Activated T-cell treated with anti-CD3 and anti-CD28 coated beads for 48 hours (primary cell): ENCODE results near the gene SH3PXD2A.
A peak's percentile ranks its signal among the peaks of the same experiment; 100 is the strongest.
"Not testable (repeated sequence)": the region's sequence is repeated elsewhere in the genome, so short reads cannot be mapped to it uniquely, and the experiment has no call there.

ENCODE experiments used
- DNase-seq: peaks from one replicate; pipeline ENCODE4 v3.0.0-alpha.2; 2020; ENCODE audit warnings: low read depth

Gene SH3PXD2A

DNA sequence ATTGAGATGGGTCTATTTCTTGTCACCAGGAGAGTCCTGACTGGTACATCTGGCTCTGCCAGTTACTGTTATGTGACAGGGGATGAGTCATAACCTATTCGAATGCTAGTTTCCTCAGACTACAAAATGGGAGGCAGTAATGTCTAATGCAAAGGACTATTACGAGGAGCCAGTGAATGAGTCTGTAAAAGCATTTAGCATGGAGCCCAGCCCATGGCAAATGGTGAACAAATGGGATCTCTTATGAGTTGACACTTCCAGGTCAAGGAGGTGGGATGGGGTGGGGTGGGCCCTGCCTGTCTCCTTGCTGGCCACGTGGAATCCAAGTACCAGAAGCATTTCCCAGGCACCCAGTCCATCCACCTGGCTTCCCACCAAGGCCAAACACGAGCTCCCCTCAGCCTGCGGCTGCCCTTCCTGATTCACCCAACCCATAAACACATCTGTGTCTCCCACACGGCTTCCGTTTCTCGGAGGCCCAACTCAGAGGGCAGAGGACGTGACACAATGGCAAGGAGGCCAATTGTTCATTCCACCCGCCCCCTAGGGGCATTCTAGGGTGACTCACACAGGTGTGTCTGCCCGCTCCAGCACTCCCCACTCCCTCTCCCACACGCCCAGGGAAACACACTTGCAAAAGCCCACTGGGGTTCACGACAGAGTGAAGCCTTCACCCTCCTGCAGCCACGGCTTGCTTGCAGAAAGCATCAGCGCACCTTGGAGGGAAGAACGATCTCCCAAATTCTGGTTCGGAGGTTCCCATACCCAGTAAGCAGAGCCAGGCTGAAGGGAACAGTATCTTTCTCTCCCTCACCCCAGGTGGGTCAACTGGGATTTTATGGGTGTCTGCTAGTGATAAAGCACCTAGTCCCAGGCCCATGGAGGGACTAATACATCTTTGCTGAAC lies 109.8 kb downstream of the SH3PXD2A start:
- peak; percentile 52 for DNase-seq

DNA sequence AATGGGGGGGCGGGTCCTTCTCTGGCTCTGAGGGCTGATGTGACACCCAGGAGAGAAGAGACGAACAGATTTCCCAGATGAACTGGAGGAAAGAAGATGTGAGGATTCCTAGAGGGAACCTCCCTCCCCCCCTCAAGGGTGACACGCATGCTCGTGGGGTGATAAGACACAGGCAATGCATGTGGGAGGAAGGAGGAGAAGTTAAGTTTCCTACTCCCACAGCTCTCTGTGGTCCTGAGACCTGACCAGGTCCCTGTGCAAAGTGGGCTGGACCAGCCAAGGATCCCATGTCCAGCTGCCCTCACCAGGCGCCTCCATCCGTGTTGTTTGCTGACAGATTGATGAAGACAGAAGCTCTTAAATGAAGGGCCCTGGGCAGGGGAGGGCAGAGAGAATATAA lies 112.6 kb downstream of the SH3PXD2A start:
- DNase-seq, result no peak

DNA sequence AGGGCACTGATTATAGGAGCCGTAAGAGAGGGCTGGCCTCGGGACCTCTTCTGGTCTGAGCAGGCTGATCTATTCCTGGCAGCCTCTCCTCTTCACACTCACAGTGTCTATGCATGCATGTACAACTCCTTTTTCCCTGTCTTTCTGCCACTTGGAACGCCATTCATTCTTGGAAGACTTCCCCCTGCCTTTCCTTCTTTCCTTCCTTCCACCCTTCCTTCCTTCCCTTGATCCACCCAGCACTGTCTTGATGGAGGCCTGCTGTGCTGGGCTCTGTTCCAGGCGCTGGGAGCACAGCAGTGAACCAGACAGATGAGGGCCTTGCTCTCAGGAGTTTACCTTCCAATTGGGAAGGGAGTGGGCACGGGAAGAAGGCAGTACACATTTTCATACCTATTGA lies 114.8 kb downstream of the SH3PXD2A start:
- DNase-seq, result no peak

DNA sequence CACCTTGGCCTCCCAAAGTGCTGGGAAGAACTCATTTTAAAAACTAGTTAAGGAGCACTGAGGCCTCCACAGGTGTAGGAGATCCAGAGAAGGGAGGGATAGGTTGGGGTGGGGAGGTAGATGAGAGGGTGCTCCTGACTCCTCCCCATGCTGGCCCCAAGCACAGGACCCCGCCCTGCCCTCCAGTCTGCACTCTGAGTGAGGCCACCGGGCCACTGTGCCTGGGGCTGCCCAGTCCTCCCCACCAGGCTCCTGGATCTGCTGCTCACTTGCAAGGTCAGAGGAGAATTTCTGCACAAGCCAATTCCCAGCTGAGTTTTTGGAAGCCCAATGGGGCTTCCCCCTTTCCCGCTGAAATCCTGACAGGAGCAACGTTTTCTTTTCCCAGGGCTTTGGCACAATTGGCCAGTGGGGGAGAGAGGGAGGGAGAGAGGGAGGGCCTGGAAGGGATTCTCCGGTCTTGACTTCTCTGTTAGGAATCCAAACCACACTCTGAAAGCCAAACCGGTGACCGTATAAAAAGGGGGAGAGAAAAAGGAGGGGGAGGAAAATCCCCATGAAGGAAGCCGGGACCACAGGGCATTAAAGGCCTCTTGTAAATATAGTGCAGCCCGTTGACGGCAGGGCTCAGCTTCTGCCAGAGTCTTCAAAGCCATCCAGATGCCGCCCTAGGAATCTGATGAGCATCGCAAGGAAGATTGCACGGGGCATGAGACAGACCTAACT lies 116.2 kb downstream of the SH3PXD2A start:
- DNase-seq, result no peak

DNA sequence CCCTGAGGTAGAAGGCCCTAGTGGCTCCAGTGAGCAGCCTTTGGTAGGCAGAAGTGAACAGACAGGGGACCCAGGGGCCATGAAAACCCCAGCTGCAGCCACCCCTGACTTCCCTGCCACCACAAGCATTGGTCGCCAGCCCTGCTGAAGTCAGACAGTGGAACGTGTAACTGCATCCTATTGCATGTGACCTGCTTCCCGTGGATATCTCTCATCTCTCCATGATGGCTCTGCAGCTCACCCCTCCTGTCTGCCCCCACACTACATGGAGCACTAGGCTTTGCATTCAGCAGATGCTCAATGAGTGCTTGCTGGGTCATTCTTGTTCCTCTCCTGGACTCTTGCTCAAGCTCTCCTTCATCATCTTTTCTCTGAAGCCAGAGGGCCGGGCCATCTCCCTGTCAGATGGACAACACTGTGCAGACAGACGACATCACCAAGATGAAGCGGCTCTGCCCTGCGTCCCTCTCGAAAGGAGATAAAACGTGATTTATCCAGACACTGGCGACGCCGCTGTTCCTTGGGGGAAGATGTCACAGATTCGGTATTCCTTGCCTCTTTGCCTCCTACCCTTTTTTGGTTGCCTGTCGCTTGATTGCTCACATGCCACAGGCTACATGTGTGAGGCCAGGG lies 117.5 kb downstream of the SH3PXD2A start:
- DNase-seq, result no peak

DNA sequence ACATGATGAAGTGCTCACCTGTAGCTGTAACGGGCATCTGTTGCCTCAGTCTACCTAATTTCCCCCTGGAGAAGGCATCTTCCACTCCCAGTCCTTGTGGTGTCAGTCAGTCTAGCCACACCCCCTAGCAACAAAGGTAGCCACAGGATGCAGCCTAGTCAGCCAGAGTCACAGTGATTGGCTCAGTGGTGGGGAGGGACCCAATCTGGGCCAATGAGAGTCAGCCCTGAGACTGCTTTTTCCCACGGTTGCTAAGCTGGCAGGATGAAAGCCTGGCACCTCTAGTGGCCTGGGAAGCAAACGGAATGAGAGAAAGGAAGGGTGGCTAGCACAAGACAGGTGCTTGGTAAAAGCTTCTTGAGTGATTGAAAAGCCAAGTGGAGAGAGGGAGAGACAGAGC lies 118.6 kb downstream of the SH3PXD2A start:
- no peak for DNase-seq

DNA sequence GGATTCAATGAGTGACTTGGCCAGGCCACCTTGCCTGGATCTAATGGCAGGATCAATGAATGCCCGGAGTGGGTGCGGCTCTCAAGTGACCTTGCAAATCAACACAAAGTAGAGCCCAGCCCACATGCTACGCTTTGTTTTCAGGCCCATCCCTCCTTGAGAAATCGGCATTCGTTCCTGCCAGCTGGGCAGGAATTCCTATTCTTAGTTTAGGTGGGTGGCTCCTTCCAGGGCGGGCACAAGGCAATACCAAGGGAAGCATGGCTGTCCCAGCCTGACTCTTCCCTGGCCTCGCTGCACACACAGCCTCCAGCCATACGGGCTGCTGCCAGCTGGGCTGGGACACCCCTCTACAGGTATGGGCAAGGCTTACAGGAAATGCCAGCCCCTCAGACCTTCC lies 119.3 kb downstream of the SH3PXD2A start:
- no peak for DNase-seq

DNA sequence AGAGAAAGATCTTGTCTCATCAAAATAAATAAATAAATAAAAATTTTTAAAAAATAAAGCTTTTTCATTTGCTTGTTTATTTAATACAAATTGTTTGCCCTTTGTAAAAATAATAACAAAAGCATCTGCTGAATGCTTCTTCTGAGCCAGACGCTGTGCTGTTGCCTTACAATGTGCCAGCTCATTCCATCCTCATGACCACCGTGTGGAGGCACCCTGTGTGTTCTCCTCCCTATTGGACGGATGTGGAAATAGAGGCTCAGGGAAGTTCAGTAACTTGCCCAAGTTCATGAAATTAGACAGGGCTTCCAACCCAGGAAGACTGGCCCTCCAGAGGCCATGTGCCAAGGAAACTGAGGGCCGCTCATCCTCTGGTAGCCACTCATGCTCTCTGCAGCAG lies 120.6 kb downstream of the SH3PXD2A start:
- no peak for DNase-seq

DNA sequence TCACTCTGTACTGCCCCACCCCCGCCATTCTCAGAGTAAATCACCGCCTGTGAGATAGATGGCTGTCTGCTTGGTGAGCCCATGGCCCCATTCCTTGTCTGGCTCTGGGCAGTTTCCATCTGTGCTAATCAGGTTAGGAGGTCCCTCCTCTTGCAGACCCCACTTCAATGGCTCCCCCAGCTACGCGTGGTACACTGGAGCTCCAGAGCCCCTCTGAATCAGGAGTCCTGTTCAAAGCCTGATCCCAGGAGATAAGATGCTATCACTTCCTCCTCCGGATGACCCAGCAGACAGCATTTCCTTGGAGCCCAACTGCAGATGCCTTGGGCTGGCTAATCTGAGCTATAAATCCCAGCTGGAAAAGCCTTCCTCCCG lies 122.3 kb downstream of the SH3PXD2A start:
- no peak for DNase-seq

DNA sequence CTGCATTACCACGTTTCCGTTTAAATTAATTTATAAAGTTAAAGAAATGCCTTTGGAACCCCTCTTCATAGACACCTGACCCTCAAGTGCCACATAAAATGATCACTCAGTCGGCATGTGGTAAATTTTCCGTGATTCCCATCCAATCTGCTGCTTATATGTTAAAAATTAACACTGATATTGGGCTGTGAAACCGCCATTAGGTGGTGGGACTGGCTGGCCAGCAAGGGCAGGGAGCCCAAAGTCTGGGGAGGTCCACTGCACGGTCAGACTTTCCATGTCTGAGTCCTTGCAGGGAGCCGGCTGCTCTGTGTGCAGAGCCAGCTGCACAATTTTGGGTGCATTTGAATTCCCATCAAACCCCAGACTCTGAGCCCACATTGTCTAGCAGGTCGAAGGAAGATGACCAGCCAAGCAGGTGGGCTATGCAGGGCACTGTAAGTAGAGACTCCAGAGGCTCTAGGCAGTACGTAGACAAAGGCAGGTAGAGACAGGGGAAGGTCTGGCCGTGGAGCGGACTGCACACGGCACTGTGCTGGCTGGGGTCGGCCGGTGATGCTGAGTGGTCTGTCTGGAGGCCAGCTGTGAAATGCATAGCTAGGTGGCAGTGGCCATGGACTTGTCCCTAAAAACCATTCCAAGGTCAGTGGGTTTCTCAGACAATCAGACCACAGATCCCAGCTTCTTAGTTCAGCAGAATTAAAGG lies 122.9 kb downstream of the SH3PXD2A start:
- no peak for DNase-seq

DNA sequence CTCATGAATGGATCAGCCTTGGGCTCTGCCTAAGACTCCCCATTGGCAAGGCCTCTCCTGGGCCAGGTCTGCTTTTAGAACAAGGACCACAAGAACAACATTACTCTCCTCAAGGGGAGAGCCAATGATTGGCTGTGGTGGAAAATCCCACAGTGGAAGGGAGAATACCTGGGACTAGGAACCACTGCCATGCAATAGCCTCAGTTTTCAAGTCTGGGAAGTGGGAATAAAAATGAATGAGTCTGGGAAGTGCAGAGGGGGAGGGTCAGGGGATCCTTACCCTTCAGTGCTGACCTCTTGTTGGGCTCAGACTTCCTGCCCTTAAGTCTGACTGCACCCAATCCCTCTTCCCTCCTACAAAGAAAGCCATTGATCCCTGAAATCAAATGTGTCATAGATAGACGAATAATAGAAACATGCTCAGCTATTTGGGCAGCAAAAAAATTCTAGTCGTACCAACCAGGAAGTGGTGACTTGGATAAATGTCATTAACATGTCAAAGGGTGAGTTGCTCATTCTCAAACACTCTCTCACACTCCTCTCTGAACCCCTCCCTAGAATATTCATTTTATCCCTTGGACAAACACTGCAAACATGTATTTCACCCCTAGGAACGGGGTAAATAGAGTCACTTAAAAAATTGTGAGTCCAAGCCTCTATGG lies 123.6 kb downstream of the SH3PXD2A start:
- DNase-seq, result no peak

DNA sequence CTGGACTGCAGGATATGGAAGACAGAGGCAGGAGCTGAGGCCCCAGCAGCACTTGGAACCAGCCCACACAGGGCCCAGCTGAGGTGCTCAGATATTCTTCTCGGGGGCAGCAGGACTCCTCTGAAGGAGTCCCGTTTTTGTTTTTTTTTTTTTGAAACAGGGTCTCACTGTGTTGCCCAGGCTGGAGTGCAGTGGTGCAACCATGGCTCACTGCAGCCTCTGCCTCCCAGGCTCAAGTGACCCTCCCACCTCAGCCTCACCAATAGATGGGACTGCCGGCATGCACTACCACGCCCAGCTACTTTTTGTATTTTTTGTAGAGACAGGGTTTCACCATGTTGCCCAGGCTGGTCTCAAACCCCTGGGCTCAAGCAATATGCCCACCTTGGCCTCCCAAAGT lies 124.3 kb downstream of the SH3PXD2A start:
- not testable (repeated sequence) for DNase-seq

DNA sequence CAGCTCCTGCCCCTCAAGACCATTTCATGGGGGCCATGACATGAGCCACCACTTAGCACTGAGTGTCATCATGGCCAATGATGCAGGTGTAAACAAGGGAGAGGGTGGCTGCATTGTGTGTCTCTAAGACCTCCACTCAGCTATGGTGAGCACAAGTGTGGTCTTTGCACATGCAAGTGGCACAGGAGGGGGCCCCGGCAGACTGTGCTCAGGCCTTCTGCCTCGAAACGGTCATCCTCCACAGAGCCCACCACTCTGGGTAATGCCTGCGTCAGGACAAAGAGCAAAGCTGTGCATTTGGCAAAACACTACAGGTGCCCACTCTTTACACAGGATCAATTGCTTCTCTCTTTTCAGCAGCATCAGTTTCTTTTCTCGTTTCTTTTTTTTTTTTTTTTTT lies 125.5 kb downstream of the SH3PXD2A start:
- no peak for DNase-seq

DNA sequence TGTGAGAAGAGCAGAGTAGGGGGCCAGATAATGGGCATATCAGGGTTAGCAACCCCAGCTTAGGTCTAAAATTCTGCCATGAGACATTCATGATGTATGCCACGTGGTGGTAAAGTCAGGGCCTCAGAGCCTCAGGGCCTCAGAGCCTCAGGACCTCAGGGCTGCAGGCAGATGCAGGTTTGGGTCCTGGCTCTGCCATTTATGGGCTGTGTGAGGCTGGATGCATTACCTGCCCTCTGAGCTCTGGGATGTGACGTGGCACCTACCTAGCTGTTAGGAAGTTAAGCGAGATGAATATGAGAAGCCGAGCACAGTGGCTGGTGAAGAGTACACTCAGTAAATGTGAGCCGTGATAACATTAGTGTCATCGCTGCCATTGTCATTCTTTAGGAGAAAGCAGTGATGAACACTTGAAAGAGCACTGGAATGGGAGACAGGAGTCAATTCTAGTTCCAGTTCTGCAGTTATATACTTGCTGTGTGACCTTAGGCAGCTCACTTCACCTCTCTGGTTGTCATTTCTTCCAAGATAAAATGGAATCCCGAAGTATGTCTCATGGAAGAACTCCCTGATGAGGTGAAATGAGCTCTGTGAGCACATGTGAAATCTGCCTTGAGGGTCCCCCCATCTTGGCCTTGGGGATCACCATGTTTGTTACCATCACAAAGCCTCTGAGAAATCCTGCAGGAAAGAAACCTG lies 127.2 kb downstream of the SH3PXD2A start:
- DNase-seq, result no peak

DNA sequence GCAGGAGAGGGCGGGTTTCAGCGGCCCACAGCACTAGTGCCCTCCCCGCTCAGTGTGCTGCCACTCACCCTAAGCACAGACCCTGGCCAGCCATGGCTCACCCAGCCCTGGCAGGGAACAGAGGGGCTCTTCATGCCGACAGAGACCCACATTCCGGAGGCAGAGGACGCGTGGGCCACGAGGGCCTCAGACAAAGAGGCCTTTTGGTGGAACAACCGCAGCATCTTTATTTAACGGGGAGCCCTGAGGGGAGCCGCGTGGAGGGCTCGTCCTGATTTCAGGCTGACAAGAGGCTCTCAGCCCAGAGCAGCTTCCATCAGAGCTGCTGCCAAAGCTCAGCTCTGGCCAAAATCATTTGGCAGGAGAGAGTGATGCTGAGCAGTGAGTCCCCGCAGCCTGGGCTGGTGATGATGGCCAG lies 127.8 kb downstream of the SH3PXD2A start:
- no peak for DNase-seq

DNA sequence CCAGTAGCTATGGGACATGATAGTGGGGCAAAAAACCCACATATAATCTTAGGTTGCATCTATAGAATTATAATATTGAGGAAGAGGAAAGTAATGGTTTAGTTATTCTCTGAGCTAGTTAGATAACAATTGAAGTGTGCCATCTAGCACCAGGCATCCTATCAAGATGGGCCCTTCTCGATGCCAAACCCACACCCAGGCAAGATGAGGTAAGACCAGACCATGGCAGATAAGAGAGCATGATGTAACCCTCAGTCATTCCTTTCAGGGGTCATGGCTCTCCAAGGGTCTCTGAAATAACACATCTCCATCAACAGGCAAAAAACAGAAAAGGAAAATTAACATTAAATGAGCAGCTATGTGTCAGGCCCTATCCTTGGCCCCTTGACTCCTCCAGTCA lies 128.7 kb downstream of the SH3PXD2A start:
- DNase-seq, result no peak

DNA sequence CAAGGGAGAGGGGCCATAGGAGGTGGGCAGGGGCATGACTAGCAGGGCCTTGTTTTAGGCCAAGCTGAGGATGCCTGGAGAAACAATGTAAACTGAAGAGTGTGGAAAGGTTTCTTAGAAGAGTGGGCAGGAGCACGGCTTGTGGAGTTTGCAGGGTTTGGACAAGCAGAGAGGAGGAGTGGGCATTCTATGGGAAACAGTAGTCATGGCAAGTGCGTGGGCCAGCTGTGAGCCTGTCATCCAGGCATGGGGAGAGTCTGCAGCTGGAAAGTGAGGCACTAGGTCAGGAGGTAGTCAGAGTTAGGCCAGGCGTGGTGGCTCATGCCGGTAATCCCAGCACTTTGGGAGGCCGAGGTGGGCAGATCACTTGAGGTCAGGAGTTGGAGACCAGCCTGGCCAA lies 130.1 kb downstream of the SH3PXD2A start:
- no peak for DNase-seq

DNA sequence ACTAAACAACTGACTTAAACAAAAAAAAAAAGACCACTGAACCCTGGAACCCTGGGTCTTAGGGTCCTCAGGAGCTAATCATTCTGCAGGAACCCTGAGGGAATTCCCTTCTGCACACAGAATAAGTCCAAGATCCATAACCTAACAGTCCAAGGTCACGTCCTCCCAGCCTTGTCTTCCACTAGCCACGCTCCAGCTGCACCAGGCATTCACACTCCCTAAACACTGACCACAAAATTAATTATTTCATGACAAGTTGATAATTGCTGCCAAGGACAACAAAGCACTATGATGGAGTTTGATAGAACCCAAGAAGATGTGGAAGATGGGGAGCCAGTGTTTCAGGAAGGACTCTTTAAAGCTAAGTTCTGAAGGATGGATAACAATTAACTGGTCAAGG lies 130.6 kb downstream of the SH3PXD2A start:
- no peak for DNase-seq

DNA sequence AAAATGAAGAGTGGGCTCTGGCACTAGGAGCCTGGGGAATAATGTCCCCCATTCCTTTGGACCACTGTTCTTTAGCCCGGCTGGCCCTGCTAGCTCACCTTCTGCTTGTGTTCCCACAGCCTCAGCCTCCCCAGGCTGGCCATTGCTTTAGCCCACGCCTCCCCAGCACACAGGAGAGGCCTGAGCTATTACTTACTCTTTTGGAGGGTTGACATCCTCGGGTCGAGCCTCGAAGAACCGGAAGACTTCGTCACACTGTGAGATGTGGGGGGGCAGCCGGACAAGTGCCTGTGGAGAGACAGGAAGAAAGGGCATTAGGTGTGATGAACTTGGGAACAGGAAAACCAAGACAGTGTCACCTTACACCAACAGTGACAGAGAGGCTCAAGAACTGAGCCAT lies 131.3 kb downstream of the SH3PXD2A start:
- DNase-seq, result no peak

DNA sequence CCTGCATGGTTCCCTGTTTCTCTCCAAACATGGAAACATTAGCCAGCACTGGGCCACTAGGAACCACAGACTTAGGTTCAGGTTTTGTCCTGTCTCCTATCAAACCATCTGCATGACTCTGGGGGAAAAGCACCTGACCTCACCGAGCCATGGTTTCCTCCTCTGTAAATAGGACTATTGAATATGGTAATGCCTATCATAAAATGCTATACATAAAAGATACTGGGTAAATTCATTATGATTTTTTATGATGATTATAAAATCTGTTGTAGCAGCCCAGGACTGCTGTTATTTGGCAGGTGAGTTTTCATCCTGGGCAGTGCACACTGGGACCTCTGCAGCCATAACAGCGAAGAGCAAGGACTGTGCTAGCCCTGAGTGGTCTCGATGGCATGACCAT lies 131.8 kb downstream of the SH3PXD2A start:
- no peak for DNase-seq

DNA sequence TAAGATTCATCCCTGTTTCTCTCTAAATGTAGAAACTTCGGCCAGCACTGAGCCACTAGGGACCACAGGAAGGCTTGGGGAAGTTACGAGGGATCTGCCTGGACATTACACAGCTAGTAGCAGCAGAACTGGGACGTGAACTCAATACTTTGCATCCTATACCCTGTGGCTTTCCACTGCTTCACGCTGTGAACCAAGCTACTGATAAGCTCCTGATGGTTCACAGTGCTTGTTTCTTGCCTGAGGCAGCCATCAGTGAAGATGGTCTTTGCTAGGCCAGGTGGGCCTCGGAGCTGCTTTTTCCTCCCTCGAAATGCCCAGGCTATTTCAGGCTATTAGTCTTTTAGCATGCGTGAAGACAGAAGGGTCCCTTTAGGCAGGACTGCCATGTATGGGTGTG lies 132.7 kb downstream of the SH3PXD2A start:
- DNase-seq, result no peak
